Vagina (tissue), 2 donors: ENCODE measurements around the gene RBP5.

Experiments
- CTCF ChIP-seq, 3 experiments: fragments of 450-650 bp in 2 of 3; fragments of 200-600 bp in 1 of 3; sonication (generic) in 1 of 3; IDR thresholded peaks; one replicate each; pipeline ENCODE4 v1.5.1; 2017 to 2019; ENCODE audit warnings: antibody characterized with exemption in 3 of 3, mild to moderate bottlenecking in 2 of 3, moderate library complexity in 2 of 3
- POLR2A ChIP-seq, 2 donors: fragments of 450-650 bp; IDR thresholded peaks; one replicate each; pipeline ENCODE4 v1.6.1; 2017; ENCODE audit warnings: antibody characterized with exemption in 2 of 2, mild to moderate bottlenecking in 2 of 2, moderate library complexity in 2 of 2
- POLR2AphosphoS5 ChIP-seq, 2 donors: sonication (generic); formaldehyde crosslinking; IDR thresholded peaks; one replicate each; pipeline ENCODE4 v1.9.0; 2017; ENCODE audit warnings: antibody characterized with exemption in 2 of 2, mild to moderate bottlenecking in 2 of 2, low read depth in 1 of 2; ENCODE audit not compliant: insufficient read depth in 1 of 2

GRCh38 chr12:7091171-7091570 is 37.5 kb downstream of the RBP5 start:
- TF ChIP-seq CTCF (IDR thresholded peaks at IDR 0.05) = no peak
- no peak for TF ChIP-seq POLR2A (IDR thresholded peaks at IDR 0.05)
- TF ChIP-seq POLR2AphosphoS5 (IDR thresholded peaks at IDR 0.05; ENCODE audit: insufficient read depth in 1 of 2, low read depth in 1 of 2) = no peak
